ENCODE results near the gene RIMBP2.
A peak's percentile ranks its signal among the peaks of the same experiment; 100 is the strongest.
"Not testable (repeated sequence)": the region's sequence is repeated elsewhere in the genome, so short reads cannot be mapped to it uniquely, and the experiment has no call there.

The RIMBP2 gene

GRCh38 chr12:130715998-130716968, at the start of gene RIMBP2:
Gene RIMBP2, minus strand, starts transcription at chr12:130716299. Its CDS starts 237,286 bp downstream, at chr12:130479013.
- DNase-seq (ENCODE audit: low read depth) = no peak

- no peak for DNase-seq (ENCODE audit: low read depth)
These were observed 49.1 kb upstream of the RIMBP2 start for GRCh38 chr12:130765186-130765659.

GRCh38 chr12:130764475-130765185, 48.5 kb upstream of the RIMBP2 start:
- DNase-seq (ENCODE audit: low read depth) = no peak

GRCh38 chr12:130764073-130764472, 48.0 kb upstream of the RIMBP2 start:
- no peak for DNase-seq (ENCODE audit: low read depth)

GRCh38 chr12:130762319-130762675, 46.2 kb upstream of the RIMBP2 start:
- DNase-seq (ENCODE audit: low read depth) = no peak

- peak; percentile 9 for DNase-seq (ENCODE audit: low read depth)
These were observed 45.6 kb upstream of the RIMBP2 start for GRCh38 chr12:130761537-130762318.

GRCh38 chr12:130754234-130754901, 38.3 kb upstream of the RIMBP2 start:
- no peak for DNase-seq (ENCODE audit: low read depth)

- DNase-seq (ENCODE audit: low read depth) = no peak
These were observed 36.7 kb upstream of the RIMBP2 start for GRCh38 chr12:130752692-130753230.

GRCh38 chr12:130752037-130752436, 35.9 kb upstream of the RIMBP2 start:
- DNase-seq (ENCODE audit: low read depth) = not testable (repeated sequence)

- no peak for DNase-seq (ENCODE audit: low read depth)
These were observed 32.7 kb upstream of the RIMBP2 start for GRCh38 chr12:130748786-130749185.

GRCh38 chr12:130747867-130748740, 32.0 kb upstream of the RIMBP2 start:
- peak; percentile 11 for DNase-seq (ENCODE audit: low read depth)

- no peak for DNase-seq (ENCODE audit: low read depth)
These were observed 30.4 kb upstream of the RIMBP2 start for GRCh38 chr12:130746546-130746945.

- no peak for DNase-seq (ENCODE audit: low read depth)
These were observed 29.8 kb upstream of the RIMBP2 start for GRCh38 chr12:130745921-130746320.

GRCh38 chr12:130744274-130744673, 28.2 kb upstream of the RIMBP2 start:
- DNase-seq (ENCODE audit: low read depth) = no peak

GRCh38 chr12:130743606-130744005, 27.5 kb upstream of the RIMBP2 start:
- DNase-seq (ENCODE audit: low read depth) = no peak

- DNase-seq (ENCODE audit: low read depth) = no peak
These were observed 27.1 kb upstream of the RIMBP2 start for GRCh38 chr12:130743176-130743575.

- no peak for DNase-seq (ENCODE audit: low read depth)
These were observed 26.6 kb upstream of the RIMBP2 start for GRCh38 chr12:130742716-130743115.

GRCh38 chr12:130742112-130742511, 26.0 kb upstream of the RIMBP2 start:
- no peak for DNase-seq (ENCODE audit: low read depth)

GRCh38 chr12:130739571-130739970, 23.5 kb upstream of the RIMBP2 start:
- no peak for DNase-seq (ENCODE audit: low read depth)

- DNase-seq (ENCODE audit: low read depth) = not testable (repeated sequence)
These were observed 22.3 kb upstream of the RIMBP2 start for GRCh38 chr12:130738403-130738802.
